ENCODE measurements around the gene RPS6KB1.

DNA sequence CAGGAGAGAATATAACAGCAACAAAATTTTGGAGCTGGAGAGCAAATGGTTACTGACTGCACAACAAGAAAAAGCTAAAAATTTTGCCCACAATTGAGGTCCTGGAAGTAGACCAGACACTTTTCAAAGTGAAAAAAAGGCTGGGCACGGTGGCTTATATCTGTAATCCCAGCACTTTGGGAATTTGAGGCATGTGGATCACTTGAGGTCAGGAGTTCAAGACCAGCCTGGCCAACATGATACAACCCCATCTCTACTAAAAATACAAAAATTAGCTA, 23.0 kb upstream of the RPS6KB1 start:
- TF ChIP-seq, protein P1, sequence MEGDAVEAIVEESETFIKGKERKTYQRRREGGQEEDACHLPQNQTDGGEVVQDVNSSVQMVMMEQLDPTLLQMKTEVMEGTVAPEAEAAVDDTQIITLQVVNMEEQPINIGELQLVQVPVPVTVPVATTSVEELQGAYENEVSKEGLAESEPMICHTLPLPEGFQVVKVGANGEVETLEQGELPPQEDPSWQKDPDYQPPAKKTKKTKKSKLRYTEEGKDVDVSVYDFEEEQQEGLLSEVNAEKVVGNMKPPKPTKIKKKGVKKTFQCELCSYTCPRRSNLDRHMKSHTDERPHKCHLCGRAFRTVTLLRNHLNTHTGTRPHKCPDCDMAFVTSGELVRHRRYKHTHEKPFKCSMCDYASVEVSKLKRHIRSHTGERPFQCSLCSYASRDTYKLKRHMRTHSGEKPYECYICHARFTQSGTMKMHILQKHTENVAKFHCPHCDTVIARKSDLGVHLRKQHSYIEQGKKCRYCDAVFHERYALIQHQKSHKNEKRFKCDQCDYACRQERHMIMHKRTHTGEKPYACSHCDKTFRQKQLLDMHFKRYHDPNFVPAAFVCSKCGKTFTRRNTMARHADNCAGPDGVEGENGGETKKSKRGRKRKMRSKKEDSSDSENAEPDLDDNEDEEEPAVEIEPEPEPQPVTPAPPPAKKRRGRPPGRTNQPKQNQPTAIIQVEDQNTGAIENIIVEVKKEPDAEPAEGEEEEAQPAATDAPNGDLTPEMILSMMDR (IDR thresholded peaks at IDR 0.05): no peak
- TF ChIP-seq POLR2A (IDR thresholded peaks at IDR 0.05): no peak
